ENCODE data around the gene SNRPA1.

The SNRPA1 gene

DNA sequence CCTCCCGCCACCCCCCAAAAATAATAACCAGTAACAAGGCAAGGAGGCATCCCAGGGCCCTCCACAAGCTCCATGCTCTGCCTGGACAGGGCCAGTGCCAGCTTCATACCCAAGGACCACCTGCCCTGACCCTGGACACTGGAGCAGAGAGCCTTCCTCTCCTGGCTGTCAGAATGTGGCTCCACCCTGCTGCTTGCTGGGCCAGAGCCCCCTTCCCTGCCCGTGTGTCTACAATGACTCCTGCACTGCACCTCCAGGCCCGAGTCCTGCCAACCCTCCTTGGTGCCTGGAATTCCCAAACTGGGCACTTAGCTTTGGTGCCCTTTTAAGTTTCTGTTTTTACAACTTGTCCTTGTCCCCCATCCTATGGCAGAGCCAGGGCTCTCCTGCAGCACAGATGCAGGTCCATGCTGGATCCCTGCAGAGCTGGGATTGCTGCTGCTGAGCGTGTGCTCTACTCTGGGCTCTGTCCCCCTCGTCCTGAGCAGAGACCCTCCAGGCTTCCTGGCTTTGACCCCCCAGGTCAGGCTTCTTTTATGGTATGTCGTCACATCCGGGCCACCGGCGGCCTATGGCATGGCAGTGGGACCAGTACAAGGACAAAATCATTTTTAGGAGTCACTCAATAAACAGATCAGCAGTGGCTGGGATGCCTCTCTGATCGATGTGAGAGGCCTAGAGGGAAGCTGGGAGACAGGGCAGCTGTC is 11.4 kb upstream of the SNRPA1 start:
- TF ChIP-seq, protein P1, sequence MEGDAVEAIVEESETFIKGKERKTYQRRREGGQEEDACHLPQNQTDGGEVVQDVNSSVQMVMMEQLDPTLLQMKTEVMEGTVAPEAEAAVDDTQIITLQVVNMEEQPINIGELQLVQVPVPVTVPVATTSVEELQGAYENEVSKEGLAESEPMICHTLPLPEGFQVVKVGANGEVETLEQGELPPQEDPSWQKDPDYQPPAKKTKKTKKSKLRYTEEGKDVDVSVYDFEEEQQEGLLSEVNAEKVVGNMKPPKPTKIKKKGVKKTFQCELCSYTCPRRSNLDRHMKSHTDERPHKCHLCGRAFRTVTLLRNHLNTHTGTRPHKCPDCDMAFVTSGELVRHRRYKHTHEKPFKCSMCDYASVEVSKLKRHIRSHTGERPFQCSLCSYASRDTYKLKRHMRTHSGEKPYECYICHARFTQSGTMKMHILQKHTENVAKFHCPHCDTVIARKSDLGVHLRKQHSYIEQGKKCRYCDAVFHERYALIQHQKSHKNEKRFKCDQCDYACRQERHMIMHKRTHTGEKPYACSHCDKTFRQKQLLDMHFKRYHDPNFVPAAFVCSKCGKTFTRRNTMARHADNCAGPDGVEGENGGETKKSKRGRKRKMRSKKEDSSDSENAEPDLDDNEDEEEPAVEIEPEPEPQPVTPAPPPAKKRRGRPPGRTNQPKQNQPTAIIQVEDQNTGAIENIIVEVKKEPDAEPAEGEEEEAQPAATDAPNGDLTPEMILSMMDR (IDR thresholded peaks at IDR 0.05; ENCODE audit: insufficient read depth, missing control alignments) = no peak
- FAIRE-seq (no peak), DNase-seq (ENCODE audit: insufficient read length, low spot score) (no peak)

DNA sequence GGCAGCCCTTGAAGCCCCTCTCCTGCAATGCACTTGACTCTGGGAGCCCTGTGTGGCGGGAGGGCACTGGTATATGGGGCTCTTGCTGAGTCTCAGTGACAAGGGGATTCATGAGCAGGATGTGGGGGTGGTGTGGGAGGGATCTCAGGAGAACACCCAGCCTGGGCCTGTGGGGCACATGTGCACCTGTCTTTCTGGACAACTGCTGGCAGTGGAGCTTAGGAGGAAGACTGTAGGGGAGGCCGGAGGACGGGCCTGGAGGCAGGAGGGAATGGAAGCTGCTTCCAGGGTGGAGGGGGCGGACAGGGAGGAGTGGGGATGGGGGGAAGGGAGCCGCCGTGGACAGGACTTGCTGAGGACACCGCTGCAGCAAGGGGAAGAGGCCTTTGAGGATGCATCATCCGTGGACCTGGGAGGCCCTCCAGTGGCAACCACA is 10.8 kb upstream of the SNRPA1 start:
- DNase-seq (ENCODE audit: insufficient read length, low spot score) = no peak
- FAIRE-seq = no peak
- TF ChIP-seq, protein P1 (IDR thresholded peaks at IDR 0.05; ENCODE audit: insufficient read depth, missing control alignments) = no peak

DNA sequence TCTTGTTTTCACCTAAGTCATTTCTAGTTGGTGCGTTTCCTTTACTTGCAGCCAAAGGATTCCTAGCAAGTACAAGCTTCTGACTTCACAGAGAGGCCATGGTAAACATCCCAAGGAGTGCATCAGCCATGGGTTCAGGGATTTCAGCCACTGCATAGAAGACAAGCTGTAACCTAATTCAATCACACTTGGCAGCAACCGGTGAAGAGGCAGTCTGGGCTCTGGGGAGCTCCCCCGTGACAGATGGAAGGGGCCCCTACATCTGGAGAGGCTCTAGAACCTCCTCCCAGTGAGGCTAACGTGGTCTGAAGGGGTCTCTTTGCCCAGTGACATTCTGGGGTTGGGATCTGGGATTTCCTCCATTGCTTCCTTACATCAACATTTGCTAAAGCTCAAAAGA is 8.4 kb upstream of the SNRPA1 start:
- no peak for FAIRE-seq
- TF ChIP-seq, protein P1 (IDR thresholded peaks at IDR 0.05; ENCODE audit: insufficient read depth, missing control alignments) = no peak
- DNase-seq (ENCODE audit: insufficient read length, low spot score) = no peak

DNA sequence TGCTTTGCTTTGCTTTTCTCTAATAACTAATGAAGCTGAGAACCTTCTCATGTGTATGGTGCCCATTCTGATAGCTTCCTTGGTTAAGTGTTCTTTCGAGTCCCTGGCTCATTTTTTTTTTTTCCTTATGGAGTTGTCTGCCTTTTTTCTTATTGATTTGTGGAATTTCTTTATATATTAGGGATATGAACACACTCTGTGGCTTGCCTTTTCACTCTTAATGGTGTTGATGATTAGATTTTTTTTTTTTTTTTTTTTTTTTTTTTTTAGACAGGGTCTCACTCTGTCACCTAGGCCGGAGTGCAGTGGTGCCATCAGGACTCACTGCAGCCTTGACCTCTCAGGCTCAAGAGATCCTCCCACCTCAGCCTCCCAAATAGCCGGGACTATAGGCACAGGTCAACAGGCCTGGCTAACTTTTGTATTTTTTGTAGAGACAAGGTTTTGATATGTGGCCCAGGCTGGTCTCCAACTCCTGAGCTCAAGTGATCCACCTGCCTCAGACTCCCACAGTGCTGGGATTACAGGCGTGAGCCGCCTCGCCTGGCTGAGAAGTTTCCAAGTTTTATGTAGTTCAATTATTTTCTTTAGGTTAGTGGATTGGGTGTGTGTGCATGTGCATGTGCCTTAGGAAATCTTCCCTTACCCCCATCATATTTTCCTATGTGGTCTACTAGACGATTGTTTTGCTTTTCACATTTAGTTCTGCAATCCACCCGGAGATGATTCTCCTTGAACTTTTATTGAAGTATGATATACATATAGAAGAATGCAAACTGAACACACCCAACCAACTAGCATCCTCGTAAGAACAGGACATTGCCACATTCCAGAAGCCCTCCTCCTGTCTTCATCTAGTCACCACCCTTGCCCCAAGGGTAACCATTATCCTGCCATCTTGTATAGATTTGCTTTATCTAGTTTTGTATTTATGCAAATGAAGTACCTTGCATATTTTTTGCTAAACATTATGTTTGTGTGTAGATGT is 1.7 kb upstream of the SNRPA1 start:
- no peak for DNase-seq (ENCODE audit: insufficient read length, low spot score)
- no peak for FAIRE-seq
- TF ChIP-seq, protein P1 (IDR thresholded peaks at IDR 0.05; ENCODE audit: insufficient read depth, missing control alignments) = no peak

DNA sequence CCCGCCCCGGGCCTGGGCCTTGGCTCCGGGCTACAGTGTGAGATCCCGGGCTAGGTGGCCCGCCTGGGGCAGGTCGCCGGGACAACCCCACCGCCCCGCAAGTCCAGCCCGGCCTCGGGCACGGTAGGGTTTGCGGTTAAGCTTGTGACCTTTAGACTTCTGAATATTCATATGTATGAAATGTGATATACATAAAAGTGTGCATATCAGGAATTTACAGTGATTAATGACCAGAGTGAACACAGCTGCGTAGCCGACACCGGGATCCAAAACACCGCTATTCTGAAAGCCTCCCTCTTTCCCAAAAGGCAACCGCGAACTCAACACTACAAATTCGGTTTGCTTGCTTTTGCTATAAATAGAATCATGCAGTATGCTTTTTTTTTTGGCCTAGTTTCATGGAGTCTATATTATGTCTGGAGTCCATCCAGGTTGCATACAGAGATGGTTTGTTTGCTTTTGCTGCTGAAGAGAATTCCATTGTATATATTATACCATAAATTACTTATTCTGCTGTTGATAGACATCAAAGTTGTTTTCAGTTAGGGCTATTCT is 636 bp upstream of the SNRPA1 start:
- FAIRE-seq = no peak
- no peak for DNase-seq (ENCODE audit: insufficient read length, low spot score)
- TF ChIP-seq, protein P1 (IDR thresholded peaks at IDR 0.05; ENCODE audit: insufficient read depth, missing control alignments) = no peak

DNA sequence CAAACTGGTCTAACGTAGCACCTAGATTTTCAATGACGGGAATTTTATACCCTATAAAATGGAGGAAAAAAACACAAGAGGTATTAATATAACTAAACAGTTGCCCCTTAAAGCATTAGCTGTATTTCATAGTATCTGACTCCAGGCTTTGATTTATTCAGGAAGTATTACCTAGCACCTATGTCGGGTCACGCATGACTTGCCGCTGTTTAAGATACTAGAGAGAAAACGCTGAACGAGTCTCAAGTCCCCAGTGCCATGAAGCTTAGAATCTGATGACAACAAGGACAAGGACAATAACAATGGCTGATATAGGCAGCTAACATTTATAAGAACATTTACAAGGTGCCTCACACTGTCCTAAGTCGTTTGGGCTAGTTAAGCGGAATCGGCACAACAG is 1.9 kb downstream of the SNRPA1 start:
- FAIRE-seq (no peak), DNase-seq (ENCODE audit: insufficient read length, low spot score) (no peak)

More for the DNA sequence above, 1.9 kb downstream of the SNRPA1 start:
- TF ChIP-seq, protein P1 (IDR thresholded peaks at IDR 0.05; ENCODE audit: insufficient read depth, missing control alignments) = no peak
